HepG2 (cell line): ENCODE data around the gene COL18A1. TPM values are rescaled to one million over a fixed set of nuclear protein-coding genes. Genes with fewer than 3 reads are reported as not detected.

Experiments
- ATAC-seq: fragments of 200-7000 bp; cut with Tn5 transposase; 3 replicates; pipeline ENCODE4 v1.9.1; 2020; ENCODE audit warnings: mild to moderate bottlenecking, moderate library complexity
- BruUV-seq: library from RNA; stranded (reverse); fragments of 400-500 nt; replicated peaks from 2 replicates; lab custom pipeline; 2021; lab: Mats Ljungman, UMichigan
- CTCF ChIA-PET: fragments of 300-600 bp; formaldehyde crosslinking; extraction: SDS; loops from one replicate; lab custom pipeline; 2021; ENCODE audit warnings: low total read pairs, inconsistent platforms, low intra/inter-chr PET ratio; lab: Yijun Ruan, JAX
- POLR2A ChIA-PET: fragments of 350-600 bp; sonication (Branson Sonifier 250); formaldehyde crosslinking; loops from one replicate; lab custom pipeline; 2020; ENCODE audit warnings: antibody characterized with exemption, inconsistent platforms; lab: Yijun Ruan, JAX
- DNase-seq: peaks from one replicate; pipeline ENCODE4 v3.0.0-alpha.2; 2015; ENCODE audit warnings: low spot score
- FAIRE-seq: peaks from 3 replicates; lab custom pipeline; 2011; peaks lifted over from hg19 to GRCh38; lab: Jason Lieb, UNC
- H2AFZ ChIP-seq: one replicate; pipeline ENCODE4 v1.6.1; 2011; ENCODE audit warnings: low read length, inconsistent platforms
- H3K27ac ChIP-seq: fragments of 300-600 bp; 3 replicates; pipeline ENCODE4 v1.8.0; 2011; ENCODE audit warnings: mixed run types, mild to moderate bottlenecking, mixed read lengths, low read length, inconsistent platforms; ENCODE audit not compliant: insufficient read depth; ENCODE audit errors: extremely low read length
- H3K27me3 ChIP-seq, 2 experiments: fragments of 200-600 bp in 1 of 2; 2 replicates in 1 of 2; 3 replicates in 1 of 2; pipeline versions ENCODE4 v1.6.0 to v1.8.0; 2011; ENCODE audit warnings: low read length in 2 of 2, mild to moderate bottlenecking in 2 of 2, moderate library complexity in 2 of 2, inconsistent platforms in 1 of 2; ENCODE audit not compliant: insufficient read depth in 2 of 2, control insufficient read depth in 1 of 2
- H3K36me3 ChIP-seq, 2 experiments: fragments of 200-600 bp in 1 of 2; replicated peaks in 1 of 2; 2 replicates in 1 of 2; 3 replicates in 1 of 2; pipeline versions ENCODE4 v1.5.1 to v1.8.0; 2011; ENCODE audit warnings: low read length in 2 of 2, inconsistent platforms in 1 of 2; ENCODE audit not compliant: insufficient read depth in 2 of 2, control insufficient read depth in 1 of 2
- H3K4me1 ChIP-seq: 2 replicates; pipeline ENCODE4 v1.5.1; 2012; ENCODE audit warnings: low read length, inconsistent platforms; ENCODE audit not compliant: insufficient read depth
- H3K4me2 ChIP-seq: 2 replicates; pipeline ENCODE4 v1.6.0; 2011; ENCODE audit warnings: low read depth, low read length, inconsistent platforms
- H3K4me3 ChIP-seq, 3 experiments: fragments of 200-600 bp in 1 of 3; sonication (generic), shearing (Covaris generic) in 1 of 3; replicated peaks in 1 of 3; 2 replicates each; pipeline ENCODE4 v1.5.1; 2011 to 2016; ENCODE audit warnings: low read length in 3 of 3, inconsistent platforms in 2 of 3, low read depth in 2 of 3, mild to moderate bottlenecking in 2 of 3, control low read depth in 1 of 3, mixed read lengths in 1 of 3; ENCODE audit not compliant: insufficient read depth in 1 of 3
- H3K79me2 ChIP-seq: one replicate; pipeline ENCODE4 v1.6.1; 2011; ENCODE audit warnings: low read length, inconsistent platforms; ENCODE audit not compliant: insufficient read depth
- H3K9ac ChIP-seq: 2 replicates; pipeline ENCODE4 v1.6.0; 2011; ENCODE audit warnings: mild to moderate bottlenecking, low read depth, low read length, inconsistent platforms; ENCODE audit not compliant: insufficient read depth
- H3K9me3 ChIP-seq: 2 replicates; pipeline ENCODE4 v1.5.1; 2012; ENCODE audit warnings: mild to moderate bottlenecking, low read length
- H4K20me1 ChIP-seq: 2 replicates; pipeline ENCODE4 v1.6.0; 2011; ENCODE audit warnings: inconsistent platforms, mild to moderate bottlenecking, low read length, moderate library complexity; ENCODE audit not compliant: insufficient read depth
- AGO1 ChIP-seq: fragments of 200-400 bp; formaldehyde crosslinking; IDR thresholded peaks from 2 replicates; pipeline ENCODE4 v1.6.1; 2017; ENCODE audit warnings: mild to moderate bottlenecking, low read depth, low read length, moderate library complexity; ENCODE audit not compliant: poor library complexity, severe bottlenecking
- ARNT ChIP-seq: fragments of 450-650 bp; IDR thresholded peaks from 2 replicates; pipeline ENCODE4 v1.6.1; 2017
- CENPT ChIP-seq: sonication (generic); formaldehyde crosslinking; IDR thresholded peaks from 2 replicates; pipeline ENCODE4 v1.8.0; 2022; ENCODE audit warnings: low read depth, mild to moderate bottlenecking, moderate library complexity, missing genetic modification reagents
- FOXK1 ChIP-seq: sonication (generic); formaldehyde crosslinking; IDR thresholded peaks from 2 replicates; pipeline ENCODE4 v1.4.0; 2020; ENCODE audit warnings: low read depth, missing genetic modification reagents, borderline replicate concordance
- FOXK2 ChIP-seq: fragments of 450-650 bp; IDR thresholded peaks from 2 replicates; pipeline ENCODE4 v1.6.1; 2016
- HOXD1 ChIP-seq: sonication (generic); formaldehyde crosslinking; IDR thresholded peaks from 2 replicates; pipeline ENCODE4 v1.5.0; 2020; ENCODE audit warnings: missing genetic modification reagents
- IKZF1 ChIP-seq: fragments of 450-650 bp; IDR thresholded peaks from 2 replicates; pipeline ENCODE4 v1.7.1; 2016
- IRX3 ChIP-seq: sonication (generic); formaldehyde crosslinking; IDR thresholded peaks from 2 replicates; pipeline ENCODE4 v1.8.1; 2023; ENCODE audit warnings: mild to moderate bottlenecking, low read depth, missing genetic modification reagents, borderline replicate concordance
- MTA1 ChIP-seq: sonication (generic); formaldehyde crosslinking; IDR thresholded peaks from 2 replicates; pipeline ENCODE4 v1.4.0; 2020; ENCODE audit warnings: missing genetic modification reagents, mild to moderate bottlenecking, borderline replicate concordance
- MYNN ChIP-seq: sonication (generic); formaldehyde crosslinking; IDR thresholded peaks from 2 replicates; pipeline ENCODE4 v1.4.0; 2020; ENCODE audit warnings: mild to moderate bottlenecking, low read depth, missing genetic modification reagents
- NFIC ChIP-seq: IDR thresholded peaks from 2 replicates; pipeline ENCODE4 v1.6.1; 2012; ENCODE audit warnings: mild to moderate bottlenecking, low read length, inconsistent platforms
- YEATS2 ChIP-seq: sonication (generic); formaldehyde crosslinking; IDR thresholded peaks from 2 replicates; pipeline ENCODE4 v1.4.0; 2020; ENCODE audit warnings: missing genetic modification reagents, borderline replicate concordance
- ZBTB20 ChIP-seq: sonication (generic); formaldehyde crosslinking; IDR thresholded peaks from 2 replicates; pipeline ENCODE4 v1.8.1; 2023; ENCODE audit warnings: missing genetic modification reagents, low read depth, mild to moderate bottlenecking, borderline replicate concordance
- ZKSCAN8 ChIP-seq: IDR thresholded peaks from 2 replicates; pipeline ENCODE4 v1.6.1; 2016; ENCODE audit warnings: borderline replicate concordance, missing genetic modification reagents, missing compliant biosample characterization
- ZNF44 ChIP-seq: sonication (generic); formaldehyde crosslinking; IDR thresholded peaks from 2 replicates; pipeline ENCODE4 v1.5.1; 2020; ENCODE audit warnings: mild to moderate bottlenecking, missing genetic modification reagents
- ZNF572 ChIP-seq: sonication (generic); formaldehyde crosslinking; IDR thresholded peaks from 2 replicates; pipeline ENCODE4 v1.5.1; 2020; ENCODE audit warnings: mild to moderate bottlenecking, missing genetic modification reagents
- ZNF7 ChIP-seq: IDR thresholded peaks from 2 replicates; pipeline ENCODE4 v1.6.1; 2016; ENCODE audit warnings: missing biosample characterization, missing genetic modification reagents
- ZNF703 ChIP-seq: sonication (generic); formaldehyde crosslinking; IDR thresholded peaks from 2 replicates; pipeline ENCODE4 v1.5.1; 2020; ENCODE audit warnings: missing genetic modification reagents, mild to moderate bottlenecking, moderate library complexity, borderline replicate concordance
- ZNF720 ChIP-seq: sonication (generic); formaldehyde crosslinking; IDR thresholded peaks from 2 replicates; pipeline ENCODE4 v1.4.0; 2020; ENCODE audit warnings: missing genetic modification reagents
- WGBS: methylation state at CpG from one replicate; pipeline ENCODE4 v1.1.6; 2017; ENCODE audit warnings: low lambda C conversion rate; 5-methylcytosine and 5-hydroxymethylcytosine counted together
- in situ Hi-C: cut with HindIII; loops from 2 replicates; pipeline ENCODE4 v1.10.0; 2017; ENCODE audit warnings: low pct_unique_long_range_greater_than_20kb; ENCODE audit not compliant: extremely low pct_ligation_motif_present
- intact Hi-C: fragments of 100-400 bp; cut with micrococcal nuclease; formaldehyde crosslinking; loops from one replicate; pipeline ENCODE4 v1.10.0; 2022; ENCODE audit not compliant: unreplicated experiment
- polyA plus RNA-seq, 8 experiments: library from polyadenylated mRNA; depleted of rRNA in 3 of 8; stranded (reverse) in 7 of 8; unstranded in 1 of 8; fragments of >200 nt; fragmentation: Illumina TruSeq in 4 of 8; extraction: Trizol in 4 of 8; gene quantifications; 2 replicates each; pipeline versions ENCODE4 v1.2.1 to v1.2.3, GENCODE V29; 2011 to 2016; ENCODE audit warnings: low read depth in 4 of 8, missing spikeins in 1 of 8, mixed read lengths in 1 of 8; ENCODE audit not compliant: insufficient read depth in 1 of 8
- total RNA-seq, 5 experiments: library from RNA; depleted of rRNA; stranded (reverse); fragments of >200 nt; fragmentation: Illumina TruSeq; extraction: Trizol; gene quantifications; 2 replicates each; pipeline ENCODE4 v1.2.3, GENCODE V29; 2016; ENCODE audit warnings: low read depth in 1 of 5
- TF ChIP-seq, protein P1 (sequence below): sonication (generic); formaldehyde crosslinking; conservative IDR thresholded peaks from 2 replicates; pipeline ENCODE4 v1.8.1; 2023; ENCODE audit warnings: missing genetic modification reagents
- TF ChIP-seq, protein P2 (sequence below): sonication (generic); formaldehyde crosslinking; IDR thresholded peaks from 2 replicates; pipeline ENCODE4 v1.5.0; 2020; ENCODE audit warnings: missing genetic modification reagents
- TF ChIP-seq, protein P3 (sequence below): sonication (generic); formaldehyde crosslinking; IDR thresholded peaks from 2 replicates; pipeline ENCODE4 v1.5.0; 2020; ENCODE audit warnings: missing genetic modification reagents

Gene COL18A1
- total and polyA plus RNA-seq, 2 of the 13 experiments (the other 11 are each of a cell fraction or from before 2014, with no cell fraction given), result 79.0 to 102 TPM

DNA sequence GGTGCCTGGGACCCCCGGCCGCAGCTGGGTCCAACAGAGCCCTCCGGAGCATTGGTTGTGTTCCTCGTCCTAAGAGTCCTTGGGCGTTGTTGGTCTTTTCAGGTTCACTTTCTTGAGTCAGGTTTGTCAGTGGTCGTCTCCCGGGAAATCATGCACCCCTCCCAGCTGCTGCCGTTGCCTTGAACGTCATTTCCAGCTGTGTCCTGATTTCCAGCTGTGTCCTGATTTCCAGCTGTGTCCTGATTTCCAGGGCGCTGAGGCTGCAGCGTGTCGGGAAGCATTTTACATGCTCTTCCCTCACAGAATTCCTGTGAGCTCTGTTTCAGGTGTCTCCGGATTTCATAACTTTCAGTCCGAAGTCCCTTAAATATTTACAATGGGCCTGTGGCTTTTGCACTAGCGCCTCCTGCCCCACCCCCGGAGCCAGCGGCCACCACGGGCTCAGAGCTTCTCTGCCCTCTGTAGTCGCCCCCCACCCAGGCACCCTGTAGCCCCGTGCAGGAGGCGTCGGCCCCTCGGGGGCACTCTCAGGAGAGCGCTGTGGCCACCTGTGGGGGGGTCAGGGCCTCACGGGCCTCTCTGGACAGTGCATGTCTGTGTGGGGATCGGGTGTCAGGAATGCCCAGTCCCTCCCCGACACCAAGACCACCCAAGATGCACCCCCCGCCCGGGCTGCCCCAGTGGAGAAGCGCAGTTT is 66.7 kb downstream of the COL18A1 start:
- Histone ChIP-seq H3K36me3 (peaks cover 11 to 39% of the 10 kb centered on the region in 2 experiments), H3K27ac (peak overlapping the region; percentile 99), H3K9ac (peak overlapping the region; percentile 86), H3K9me3 (no peaks in the 10 kb centered on the region), H3K4me2 (peak overlapping the region; percentile 86), H3K4me1 (peaks cover 75% of the 10 kb centered on the region), H3K4me3 (peak overlapping the region in 2 of 3 experiments; percentile 34 to 63; a peak in 5 of 6 replicates), H2AFZ (no peak overlapping the region), H4K20me1 (no peaks in the 10 kb centered on the region), H3K79me2 (peaks cover 26% of the 10 kb centered on the region), H3K27me3 (no peaks in the 10 kb centered on the region)
- ChIA-PET POLR2A (interaction anchor here (0.6 to 5.2 kb wide), 34 partner anchors 8 to 682 kb away, joined by 3 to 65 read pairs (median 6); partner anchors contain the start of gene POFUT2), CTCF (no interaction called here)
- peak; percentile 94 for FAIRE-seq
- BruUV-seq, result no TSS peak
- in situ Hi-C loops, result no loop called here
- intact Hi-C loops, result loop anchor here (1.0 kb wide), 1 partner anchor 22 kb away; no protein-coding TSS in a partner anchor
- WGBS, result 7% methylated on average over 20 of the region's 30 CpGs
- ATAC-seq, result peak; percentile 75
- peak; percentile 96 for DNase-seq
- TF ChIP-seq CENPT (CRISPR knock-in tag), result no peak
- TF ChIP-seq FOXK2, result no peak
- no peak for TF ChIP-seq MYNN (CRISPR knock-in tag)
- peak; percentile 71 for TF ChIP-seq FOXK1
- TF ChIP-seq IKZF1, result no peak
- TF ChIP-seq, protein P1, sequence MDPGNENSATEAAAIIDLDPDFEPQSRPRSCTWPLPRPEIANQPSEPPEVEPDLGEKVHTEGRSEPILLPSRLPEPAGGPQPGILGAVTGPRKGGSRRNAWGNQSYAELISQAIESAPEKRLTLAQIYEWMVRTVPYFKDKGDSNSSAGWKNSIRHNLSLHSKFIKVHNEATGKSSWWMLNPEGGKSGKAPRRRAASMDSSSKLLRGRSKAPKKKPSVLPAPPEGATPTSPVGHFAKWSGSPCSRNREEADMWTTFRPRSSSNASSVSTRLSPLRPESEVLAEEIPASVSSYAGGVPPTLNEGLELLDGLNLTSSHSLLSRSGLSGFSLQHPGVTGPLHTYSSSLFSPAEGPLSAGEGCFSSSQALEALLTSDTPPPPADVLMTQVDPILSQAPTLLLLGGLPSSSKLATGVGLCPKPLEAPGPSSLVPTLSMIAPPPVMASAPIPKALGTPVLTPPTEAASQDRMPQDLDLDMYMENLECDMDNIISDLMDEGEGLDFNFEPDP, result no peak
- TF ChIP-seq IRX3 (CRISPR knock-in tag), result no peak
- no peak; the same call in 1 of the 2 replicates for TF ChIP-seq ZNF572
- TF ChIP-seq AGO1, result peak; percentile 43
- TF ChIP-seq MTA1, result peak; percentile 78
- TF ChIP-seq YEATS2, result peak; percentile 36; the same call in 1 of the 2 replicates
- TF ChIP-seq ZKSCAN8, result peak; percentile 58; the same call in 1 of the 2 replicates
- TF ChIP-seq, protein P2, sequence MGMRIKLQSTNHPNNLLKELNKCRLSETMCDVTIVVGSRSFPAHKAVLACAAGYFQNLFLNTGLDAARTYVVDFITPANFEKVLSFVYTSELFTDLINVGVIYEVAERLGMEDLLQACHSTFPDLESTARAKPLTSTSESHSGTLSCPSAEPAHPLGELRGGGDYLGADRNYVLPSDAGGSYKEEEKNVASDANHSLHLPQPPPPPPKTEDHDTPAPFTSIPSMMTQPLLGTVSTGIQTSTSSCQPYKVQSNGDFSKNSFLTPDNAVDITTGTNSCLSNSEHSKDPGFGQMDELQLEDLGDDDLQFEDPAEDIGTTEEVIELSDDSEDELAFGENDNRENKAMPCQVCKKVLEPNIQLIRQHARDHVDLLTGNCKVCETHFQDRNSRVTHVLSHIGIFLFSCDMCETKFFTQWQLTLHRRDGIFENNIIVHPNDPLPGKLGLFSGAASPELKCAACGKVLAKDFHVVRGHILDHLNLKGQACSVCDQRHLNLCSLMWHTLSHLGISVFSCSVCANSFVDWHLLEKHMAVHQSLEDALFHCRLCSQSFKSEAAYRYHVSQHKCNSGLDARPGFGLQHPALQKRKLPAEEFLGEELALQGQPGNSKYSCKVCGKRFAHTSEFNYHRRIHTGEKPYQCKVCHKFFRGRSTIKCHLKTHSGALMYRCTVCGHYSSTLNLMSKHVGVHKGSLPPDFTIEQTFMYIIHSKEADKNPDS, result no peak
- no peak; the same call in 1 of the 2 replicates for TF ChIP-seq HOXD1 (CRISPR knock-in tag)
- no peak for TF ChIP-seq ZNF44
- TF ChIP-seq ZNF7 (CRISPR knock-in tag), result no peak
- TF ChIP-seq ZNF703, result no peak
- no peak for TF ChIP-seq ARNT
- TF ChIP-seq, protein P3, sequence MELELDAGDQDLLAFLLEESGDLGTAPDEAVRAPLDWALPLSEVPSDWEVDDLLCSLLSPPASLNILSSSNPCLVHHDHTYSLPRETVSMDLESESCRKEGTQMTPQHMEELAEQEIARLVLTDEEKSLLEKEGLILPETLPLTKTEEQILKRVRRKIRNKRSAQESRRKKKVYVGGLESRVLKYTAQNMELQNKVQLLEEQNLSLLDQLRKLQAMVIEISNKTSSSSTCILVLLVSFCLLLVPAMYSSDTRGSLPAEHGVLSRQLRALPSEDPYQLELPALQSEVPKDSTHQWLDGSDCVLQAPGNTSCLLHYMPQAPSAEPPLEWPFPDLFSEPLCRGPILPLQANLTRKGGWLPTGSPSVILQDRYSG (CRISPR knock-in tag), result peak; percentile 24; the same call in 1 of the 2 replicates
- TF ChIP-seq ZNF720 (CRISPR knock-in tag), result no peak
- TF ChIP-seq ZBTB20, result peak; percentile 26; the same call in 1 of the 2 replicates
- TF ChIP-seq NFIC, result no peak
